Stimulated activated CD8-positive, alpha-beta memory T cell treated with anti-CD3 and anti-CD28 coated beads, Interleukin-7, amount 100 ng/mL, for 4 hours (primary cell): Measurements from ENCODE around the gene CNTRL.
"Not testable (repeated sequence)": the region's sequence is repeated elsewhere in the genome, so short reads cannot be mapped to it uniquely, and the experiment has no call there.

Experiments used
- DNase-seq, 2 donors: peaks; one replicate each; pipeline ENCODE4 v3.0.0-alpha.2; 2020; ENCODE audit warnings: low read depth in 2 of 2

CNTRL gene

GRCh38 chr9:121071756-121072421 is 2.9 kb upstream of the CNTRL start:
- DNase-seq, result peak in 1 of 2 donors; percentile 10

- no peak for DNase-seq
Observed at GRCh38 chr9:121073038-121073437, 1.7 kb upstream of the CNTRL start.

- peak in 1 of 2 donors; percentile 6 for DNase-seq
Observed at GRCh38 chr9:121075251-121076036, 689 bp downstream of the CNTRL start.

- no peak for DNase-seq
Observed at GRCh38 chr9:121082075-121082474, 7.3 kb downstream of the CNTRL start.

- no peak for DNase-seq
Observed at GRCh38 chr9:121085661-121086060, 10.9 kb downstream of the CNTRL start.

- DNase-seq, result no peak
Observed at GRCh38 chr9:121088576-121088975, 13.8 kb downstream of the CNTRL start.

GRCh38 chr9:121090743-121091142 is 16.0 kb downstream of the CNTRL start:
- not testable (repeated sequence) for DNase-seq

- no peak for DNase-seq
Observed at GRCh38 chr9:121095057-121095456, 20.3 kb downstream of the CNTRL start.

GRCh38 chr9:121098567-121099198 is 23.9 kb downstream of the CNTRL start:
- DNase-seq, result no peak

- not testable (repeated sequence) for DNase-seq
Observed at GRCh38 chr9:121104054-121104453, 29.3 kb downstream of the CNTRL start.

- DNase-seq, result no peak
Observed at GRCh38 chr9:121105531-121105930, 30.8 kb downstream of the CNTRL start.

GRCh38 chr9:121107029-121107428 is 32.3 kb downstream of the CNTRL start:
- DNase-seq, result no peak

GRCh38 chr9:121107881-121108280 is 33.1 kb downstream of the CNTRL start:
- no peak for DNase-seq

- no peak for DNase-seq
Observed at GRCh38 chr9:121115466-121115865, 40.7 kb downstream of the CNTRL start.

GRCh38 chr9:121118266-121118665 is 43.5 kb downstream of the CNTRL start:
- DNase-seq, result no peak

- no peak for DNase-seq
Observed at GRCh38 chr9:121120386-121120785, 45.6 kb downstream of the CNTRL start.

GRCh38 chr9:121121582-121122087 is 46.9 kb downstream of the CNTRL start:
- peak; percentile 92 to 93 for DNase-seq

- DNase-seq, result no peak
Observed at GRCh38 chr9:121122246-121123032, 47.7 kb downstream of the CNTRL start.

GRCh38 chr9:121123816-121124535 is 49.2 kb downstream of the CNTRL start:
- no peak for DNase-seq

- no peak for DNase-seq
Observed at GRCh38 chr9:121125590-121125989, 50.8 kb downstream of the CNTRL start.

- not testable (repeated sequence) for DNase-seq
Observed at GRCh38 chr9:121129384-121129783, 54.6 kb downstream of the CNTRL start.
